Measurements from ENCODE around the gene MIS18BP1. TPM values are rescaled to one million over a fixed set of nuclear protein-coding genes. Genes with fewer than 3 reads are reported as not detected.
"Not testable (repeated sequence)": the region's sequence is repeated elsewhere in the genome, so short reads cannot be mapped to it uniquely, and the experiment has no call there.

Gene MIS18BP1
- 20.8 TPM for polyA plus RNA-seq (2012; ENCODE audit: low read depth, missing spikeins)

DNA sequence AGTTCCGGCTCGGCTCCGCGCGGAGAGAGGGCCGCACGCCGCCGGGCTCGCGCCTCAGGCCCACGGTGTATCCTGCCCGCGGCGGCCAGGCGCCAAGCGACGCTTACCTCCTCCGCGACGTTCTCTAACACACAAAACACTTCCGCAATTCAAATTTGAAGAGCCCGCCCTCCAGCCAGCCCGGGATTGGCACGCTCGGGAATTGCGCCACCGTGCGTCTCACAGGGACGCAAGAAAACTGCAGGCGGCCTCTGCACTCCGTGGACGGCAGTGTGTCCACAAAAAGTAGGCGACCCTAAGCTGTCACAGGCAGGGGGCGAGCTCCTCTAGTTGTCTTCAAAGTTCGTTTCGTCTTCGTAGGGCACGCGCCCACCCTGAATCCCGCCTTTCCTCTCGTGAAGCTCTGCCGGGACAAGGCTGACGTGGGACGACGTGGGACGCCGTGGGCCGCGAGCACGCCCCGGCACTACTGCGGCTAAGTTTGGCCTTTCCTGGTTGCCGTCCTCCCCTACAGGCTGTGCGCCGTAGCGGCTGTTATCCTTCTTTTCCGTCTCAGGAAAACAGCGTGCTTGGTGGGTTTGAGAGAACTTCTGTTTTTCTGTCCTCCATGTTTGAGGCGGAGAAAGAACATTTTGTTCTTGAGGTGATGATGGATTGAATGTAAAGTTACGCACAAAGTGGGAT is at the start of gene MIS18BP1:
TSS of gene MIS18BP1 (minus strand) at position 133 of the 684 bp plus-strand sequence. CDS start 5,916 bp downstream, outside the sequence.
- DNase-seq (ENCODE audit: insufficient read length, low spot score) (peak; percentile 62), FAIRE-seq (peak; percentile 94)
- TF ChIP-seq POLR2A (IDR thresholded peaks at IDR 0.05; ENCODE audit: low read depth, low read length) (peak; percentile 64; the same call in 1 of the 2 replicates), SPI1 (IDR thresholded peaks at IDR 0.05; ENCODE audit: low read depth, low read length) (peak; percentile 85), TAF1 (IDR thresholded peaks at IDR 0.05; ENCODE audit: low read depth, low read length) (no peak; the same call in 1 of the 2 replicates), POLR2AphosphoS5 (IDR thresholded peaks at IDR 0.05; ENCODE audit: low read depth, low read length) (peak; percentile 23; the same call in 1 of the 2 replicates), POU2F2 (IDR thresholded peaks at IDR 0.05; ENCODE audit: low read depth, low read length) (peak; percentile 63; the same call in 1 of the 2 replicates), PAX5 (IDR thresholded peaks at IDR 0.05; ENCODE audit: insufficient read depth, low read length, severe bottlenecking) (no peak)

DNA sequence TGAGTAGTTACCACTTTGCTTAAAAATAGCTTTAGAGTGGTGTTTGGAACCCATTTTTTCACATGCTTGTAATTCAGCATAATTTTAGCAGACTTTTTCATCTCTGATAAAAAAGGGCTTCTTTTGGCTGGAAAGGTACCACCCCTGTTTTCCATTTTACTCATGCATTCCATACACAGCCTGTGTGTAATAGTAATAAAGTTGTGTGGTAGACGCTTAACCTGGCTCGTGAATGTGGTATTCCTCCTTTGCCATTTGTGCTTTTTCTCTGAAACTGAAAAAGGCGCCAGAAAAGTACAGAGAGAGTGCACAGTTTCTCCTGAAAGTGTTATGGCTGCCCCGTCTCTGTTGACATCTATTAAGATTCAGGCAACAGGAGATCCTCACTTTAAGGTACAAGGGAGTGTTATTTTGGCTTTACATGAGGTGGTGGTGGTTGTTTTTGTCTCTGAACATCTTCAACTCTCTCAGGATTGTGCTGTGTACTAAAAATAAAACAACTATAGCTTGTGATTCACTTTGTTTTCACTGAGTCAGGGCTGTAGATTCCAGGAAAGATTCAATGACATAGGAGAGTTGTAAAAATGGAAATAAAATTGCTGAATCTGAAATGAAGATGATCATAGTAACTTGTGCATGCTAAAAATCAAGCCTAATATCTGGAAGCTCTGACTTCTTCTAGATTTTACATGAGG is 45.6 kb upstream of the MIS18BP1 start:
- DNase-seq (ENCODE audit: insufficient read length, low spot score), result no peak
- TF ChIP-seq SPI1 (IDR thresholded peaks at IDR 0.05; ENCODE audit: low read depth, low read length), result no peak
- TF ChIP-seq POLR2AphosphoS5 (IDR thresholded peaks at IDR 0.05; ENCODE audit: low read depth, low read length), result no peak
- TF ChIP-seq PAX5 (IDR thresholded peaks at IDR 0.05; ENCODE audit: insufficient read depth, low read length, severe bottlenecking), result no peak
- FAIRE-seq, result no peak

DNA sequence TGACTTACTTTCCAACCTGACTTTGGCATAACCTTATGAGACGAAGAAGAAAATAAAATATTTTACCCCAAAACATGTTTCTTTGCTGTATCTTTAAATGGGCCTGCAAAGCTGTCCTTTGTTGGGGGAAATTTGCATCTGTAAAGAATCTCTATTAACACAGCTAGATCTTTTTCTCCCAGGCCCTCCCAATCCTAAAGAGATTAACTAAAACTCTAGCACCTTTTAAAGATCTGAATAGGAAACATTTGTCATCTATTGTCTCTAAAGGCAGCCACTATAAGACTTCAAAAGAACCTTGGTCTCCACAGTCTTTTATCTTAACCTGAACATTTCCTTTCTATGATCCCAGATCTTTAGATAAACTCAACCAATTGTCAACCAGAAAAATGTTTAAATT is 41.8 kb upstream of the MIS18BP1 start:
- DNase-seq (ENCODE audit: insufficient read length, low spot score); FAIRE-seq: not testable (repeated sequence)

DNA sequence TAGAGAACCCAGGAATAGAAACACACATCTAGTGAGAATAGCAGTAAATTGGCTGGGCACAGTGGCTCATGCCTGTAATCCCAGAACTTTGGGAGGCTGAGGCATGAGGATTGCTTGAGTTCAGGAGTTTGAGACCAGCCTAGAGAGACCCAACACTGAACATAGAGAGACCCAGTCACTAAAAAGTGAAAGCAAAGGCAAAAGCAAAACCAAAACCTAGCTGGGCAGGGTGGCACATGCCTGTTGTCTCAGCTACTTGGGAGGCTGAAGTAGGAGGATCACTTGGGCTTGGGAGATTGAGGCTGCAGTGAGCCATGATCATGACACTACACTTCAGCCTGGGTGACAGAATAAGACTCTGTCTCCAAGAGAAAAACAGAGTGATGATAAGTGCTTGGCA is 37.5 kb upstream of the MIS18BP1 start:
- no peak for FAIRE-seq
- no peak for TF ChIP-seq POLR2A (IDR thresholded peaks at IDR 0.05; ENCODE audit: low read depth, low read length)
- no peak for TF ChIP-seq PAX5 (IDR thresholded peaks at IDR 0.05; ENCODE audit: insufficient read depth, low read length, severe bottlenecking)
- TF ChIP-seq POLR2AphosphoS5 (IDR thresholded peaks at IDR 0.05; ENCODE audit: low read depth, low read length), result no peak
- no peak for TF ChIP-seq TAF1 (IDR thresholded peaks at IDR 0.05; ENCODE audit: low read depth, low read length)
- no peak for TF ChIP-seq POU2F2 (IDR thresholded peaks at IDR 0.05; ENCODE audit: low read depth, low read length)
- TF ChIP-seq SPI1 (IDR thresholded peaks at IDR 0.05; ENCODE audit: low read depth, low read length), result no peak

DNA sequence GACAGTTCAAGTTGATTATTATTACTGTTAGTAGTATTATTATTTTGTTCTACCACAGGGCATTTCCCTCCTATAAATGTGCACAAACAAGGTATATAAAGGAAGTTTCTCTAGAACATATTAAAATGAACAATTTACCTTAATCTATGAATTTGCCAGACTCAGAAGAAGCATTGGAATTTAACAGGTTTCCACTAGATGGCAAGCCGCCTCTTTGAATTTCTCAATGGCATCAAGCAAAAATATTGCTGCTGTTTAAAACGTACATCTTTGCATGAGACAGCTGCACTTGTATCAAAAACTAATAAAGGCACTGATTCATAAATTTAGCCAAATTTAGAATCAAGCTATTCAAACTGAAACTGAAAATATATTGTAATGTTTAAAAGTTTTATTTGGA is 34.6 kb upstream of the MIS18BP1 start:
- DNase-seq (ENCODE audit: insufficient read length, low spot score) (no peak), FAIRE-seq (no peak)
- TF ChIP-seq POLR2AphosphoS5 (IDR thresholded peaks at IDR 0.05; ENCODE audit: low read depth, low read length), result no peak
- no peak for TF ChIP-seq TAF1 (IDR thresholded peaks at IDR 0.05; ENCODE audit: low read depth, low read length)
- no peak for TF ChIP-seq PAX5 (IDR thresholded peaks at IDR 0.05; ENCODE audit: insufficient read depth, low read length, severe bottlenecking)
- TF ChIP-seq SPI1 (IDR thresholded peaks at IDR 0.05; ENCODE audit: low read depth, low read length), result no peak
- no peak for TF ChIP-seq POLR2A (IDR thresholded peaks at IDR 0.05; ENCODE audit: low read depth, low read length)
- no peak for TF ChIP-seq POU2F2 (IDR thresholded peaks at IDR 0.05; ENCODE audit: low read depth, low read length)

More for the DNA sequence above, 37.5 kb upstream of the MIS18BP1 start:
- DNase-seq (ENCODE audit: insufficient read length, low spot score), result no peak

DNA sequence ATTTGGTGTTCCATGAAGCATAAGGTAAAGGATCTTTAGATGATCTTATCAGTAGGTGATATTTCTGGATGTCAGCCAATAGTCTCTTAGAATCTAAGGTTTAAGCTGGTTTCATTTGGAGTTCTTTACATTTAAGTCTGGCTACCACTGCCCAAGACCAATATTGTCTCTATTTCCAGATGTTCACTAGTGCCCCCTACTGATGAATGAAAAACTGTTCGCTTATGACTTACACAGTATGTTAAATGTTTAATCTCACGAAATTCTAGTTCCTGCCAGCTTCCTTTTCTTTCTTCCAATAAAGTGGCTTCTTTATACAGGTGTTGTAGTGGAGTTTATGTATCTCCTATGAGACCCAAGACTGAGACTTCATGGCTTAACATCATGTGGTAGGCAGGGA is 31.8 kb upstream of the MIS18BP1 start:
- FAIRE-seq (no peak), DNase-seq (ENCODE audit: insufficient read length, low spot score) (no peak)
- TF ChIP-seq POLR2A (IDR thresholded peaks at IDR 0.05; ENCODE audit: low read depth, low read length) (no peak), SPI1 (IDR thresholded peaks at IDR 0.05; ENCODE audit: low read depth, low read length) (no peak)

DNA sequence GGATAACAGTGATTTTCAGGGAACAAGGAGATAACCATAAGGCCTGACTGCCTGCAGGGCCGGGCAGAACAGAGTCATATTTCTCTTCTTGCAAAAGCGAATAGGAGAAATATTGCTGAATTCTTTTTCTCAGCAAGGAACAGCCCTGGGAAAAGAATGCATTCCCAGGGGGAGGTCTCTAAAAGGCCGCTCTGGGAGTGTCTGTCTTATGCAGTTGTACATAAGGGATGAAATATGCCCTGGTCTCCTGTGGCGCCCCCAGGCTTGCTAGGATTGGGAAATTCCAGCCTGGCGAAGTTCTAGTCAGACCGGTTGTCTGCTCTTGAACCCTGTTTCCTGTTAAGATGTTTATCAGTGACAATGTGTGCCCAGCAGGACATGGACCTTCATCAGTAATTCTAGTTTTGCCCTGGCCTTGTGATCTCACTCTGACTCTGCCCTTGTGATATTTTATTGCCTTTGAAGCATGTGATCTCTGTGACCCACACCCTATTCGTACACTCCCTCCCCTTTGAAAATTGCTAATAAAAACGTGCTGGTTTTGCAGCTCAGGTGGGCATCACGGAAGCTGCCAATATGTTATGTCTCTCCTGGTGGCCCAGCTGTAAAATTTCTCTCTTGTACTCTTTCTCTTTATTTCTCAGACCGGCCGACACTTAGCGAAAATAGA is 28.9 kb upstream of the MIS18BP1 start:
- not testable (repeated sequence) for FAIRE-seq

DNA sequence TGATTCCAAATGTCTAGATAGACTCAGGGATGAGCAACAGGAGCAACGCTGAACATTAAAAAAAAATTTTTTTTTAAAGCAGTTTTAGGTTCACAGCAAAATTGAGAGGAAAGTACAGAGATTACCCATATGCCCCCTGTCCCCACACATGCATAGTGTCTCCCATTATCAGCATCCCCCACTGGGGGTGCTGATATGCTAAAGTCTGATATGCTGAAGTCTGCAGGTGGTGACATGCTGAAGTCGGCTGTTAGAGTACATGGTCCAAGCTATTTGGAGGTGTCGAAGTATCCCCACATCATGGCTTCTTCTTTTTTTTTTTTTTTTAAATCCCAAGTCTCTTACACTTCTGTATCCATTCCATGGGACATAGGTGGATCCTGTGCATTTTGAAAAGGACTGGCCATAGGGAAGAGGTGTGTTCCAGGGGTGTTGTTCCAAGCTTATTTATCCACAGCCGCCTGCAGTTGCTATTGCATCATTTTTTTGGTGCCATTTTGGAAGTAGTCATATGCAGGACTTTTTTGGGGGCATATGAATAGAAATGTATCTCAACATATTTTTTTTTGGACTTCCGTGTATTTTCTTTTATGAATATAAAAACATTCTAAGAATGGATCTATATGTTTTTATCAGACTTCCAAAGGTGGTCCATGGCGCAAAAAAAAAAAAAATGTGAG is 19.0 kb upstream of the MIS18BP1 start:
- FAIRE-seq (no peak), DNase-seq (ENCODE audit: insufficient read length, low spot score) (no peak)
- TF ChIP-seq POU2F2 (IDR thresholded peaks at IDR 0.05; ENCODE audit: low read depth, low read length) (no peak), POLR2A (IDR thresholded peaks at IDR 0.05; ENCODE audit: low read depth, low read length) (no peak), SPI1 (IDR thresholded peaks at IDR 0.05; ENCODE audit: low read depth, low read length) (no peak), POLR2AphosphoS5 (IDR thresholded peaks at IDR 0.05; ENCODE audit: low read depth, low read length) (no peak), TAF1 (IDR thresholded peaks at IDR 0.05; ENCODE audit: low read depth, low read length) (no peak), PAX5 (IDR thresholded peaks at IDR 0.05; ENCODE audit: insufficient read depth, low read length, severe bottlenecking) (no peak)

More for the DNA sequence above, 28.9 kb upstream of the MIS18BP1 start:
- not testable (repeated sequence) for DNase-seq (ENCODE audit: insufficient read length, low spot score)

DNA sequence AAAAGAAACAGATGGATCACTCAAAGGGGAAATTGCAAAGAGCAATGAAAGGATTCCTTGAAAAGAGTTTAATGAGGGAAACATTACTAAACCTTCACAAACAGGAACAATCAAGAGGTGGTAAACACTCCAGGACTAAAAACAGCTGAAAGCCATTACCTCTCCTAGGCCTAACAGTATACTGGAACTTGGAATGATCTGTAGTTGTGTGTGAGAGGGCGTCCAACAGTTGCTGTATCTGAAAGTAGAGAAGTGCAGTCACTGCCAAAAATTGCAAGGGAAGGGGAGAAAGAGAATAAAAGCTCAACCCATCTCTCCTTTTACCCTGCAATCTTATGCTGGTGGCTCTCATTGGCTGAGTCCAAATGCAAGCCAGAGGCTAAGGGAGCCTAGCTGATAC is 17.0 kb upstream of the MIS18BP1 start:
- FAIRE-seq (no peak), DNase-seq (ENCODE audit: insufficient read length, low spot score) (no peak)
- TF ChIP-seq PAX5 (IDR thresholded peaks at IDR 0.05; ENCODE audit: insufficient read depth, low read length, severe bottlenecking) (no peak), TAF1 (IDR thresholded peaks at IDR 0.05; ENCODE audit: low read depth, low read length) (no peak), SPI1 (IDR thresholded peaks at IDR 0.05; ENCODE audit: low read depth, low read length) (no peak), POLR2A (IDR thresholded peaks at IDR 0.05; ENCODE audit: low read depth, low read length) (no peak), POU2F2 (IDR thresholded peaks at IDR 0.05; ENCODE audit: low read depth, low read length) (no peak), POLR2AphosphoS5 (IDR thresholded peaks at IDR 0.05; ENCODE audit: low read depth, low read length) (no peak)

All from GM12891 (cell line).